Ovary (tissue), 3 donors: ENCODE data around the gene TBC1D16.

Source experiments
- CTCF ChIP-seq, 3 donors: fragments of 450-650 bp in 2 of 3; fragments of 200-600 bp in 1 of 3; IDR thresholded peaks; one replicate each; pipeline versions ENCODE4 v1.5.1 to v1.8.0; 2016 to 2022; ENCODE audit warnings: antibody characterized with exemption in 3 of 3, mild to moderate bottlenecking in 1 of 3
- EP300 ChIP-seq: sonication (generic); formaldehyde crosslinking; IDR thresholded peaks from one replicate; pipeline ENCODE4 v1.6.1; 2017; ENCODE audit warnings: antibody characterized with exemption
- POLR2A ChIP-seq: fragments of 450-650 bp; IDR thresholded peaks from one replicate; pipeline ENCODE4 v1.6.1; 2017; ENCODE audit warnings: antibody characterized with exemption, mild to moderate bottlenecking, moderate library complexity
- donor health status: DM: no; HTN: no; CAD: no.

DNA sequence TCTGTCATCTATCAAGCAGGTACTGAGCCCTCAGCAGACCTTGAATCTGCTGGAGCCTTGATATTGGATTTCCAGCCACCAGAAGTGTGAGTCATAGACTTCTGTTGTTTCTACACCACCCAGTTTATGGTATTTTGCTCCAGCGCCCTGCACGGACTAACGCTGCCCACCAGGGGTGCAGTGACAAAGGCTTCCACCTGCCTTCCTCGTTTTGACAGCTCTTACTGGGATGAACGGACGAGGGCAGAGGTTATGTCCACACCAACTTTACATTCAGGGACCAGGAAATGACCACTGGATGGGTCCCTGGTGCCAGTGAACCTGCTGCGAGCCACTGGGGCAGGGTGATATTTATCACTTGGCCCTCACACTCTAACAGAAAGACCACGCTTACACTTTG is 129.8 kb downstream of the TBC1D16 start:
- TF ChIP-seq POLR2A (no peak), CTCF (IDR thresholded peaks at IDR 0.05) (no peak), EP300 (no peak)
